ENCODE results near the gene MYO5A.
A peak's percentile ranks its signal among the peaks of the same experiment; 100 is the strongest.
"Not testable (repeated sequence)": the region's sequence is repeated elsewhere in the genome, so short reads cannot be mapped to it uniquely, and the experiment has no call there.

Gene MYO5A

DNA sequence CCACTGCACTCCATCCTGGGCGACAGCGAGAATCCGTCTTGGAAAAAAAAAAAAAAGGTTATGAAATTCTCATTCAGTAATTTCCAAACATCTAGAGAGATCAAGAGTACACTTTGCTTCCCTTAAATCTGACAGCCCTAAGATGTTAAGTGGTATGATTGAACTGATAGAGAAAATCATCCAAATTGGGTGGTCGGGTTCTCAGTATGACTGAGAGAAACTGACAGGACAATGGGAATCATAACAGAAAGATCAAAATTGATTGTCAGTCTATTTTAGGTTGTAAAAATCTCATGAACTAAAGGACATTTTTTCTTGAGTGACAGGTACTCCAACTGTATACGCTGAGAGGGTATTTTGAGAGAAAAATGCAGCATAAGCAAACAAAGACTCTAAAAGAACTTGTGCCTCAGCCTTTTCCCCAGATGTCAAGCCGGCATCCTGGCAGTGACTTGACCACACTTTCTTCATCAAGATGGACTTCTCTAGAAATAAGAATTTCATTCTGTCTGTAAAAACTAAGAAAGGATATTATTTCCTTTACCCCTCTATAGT, 65.8 kb downstream of the MYO5A start:
- DNase-seq (ENCODE audit: low read depth), result no peak

DNA sequence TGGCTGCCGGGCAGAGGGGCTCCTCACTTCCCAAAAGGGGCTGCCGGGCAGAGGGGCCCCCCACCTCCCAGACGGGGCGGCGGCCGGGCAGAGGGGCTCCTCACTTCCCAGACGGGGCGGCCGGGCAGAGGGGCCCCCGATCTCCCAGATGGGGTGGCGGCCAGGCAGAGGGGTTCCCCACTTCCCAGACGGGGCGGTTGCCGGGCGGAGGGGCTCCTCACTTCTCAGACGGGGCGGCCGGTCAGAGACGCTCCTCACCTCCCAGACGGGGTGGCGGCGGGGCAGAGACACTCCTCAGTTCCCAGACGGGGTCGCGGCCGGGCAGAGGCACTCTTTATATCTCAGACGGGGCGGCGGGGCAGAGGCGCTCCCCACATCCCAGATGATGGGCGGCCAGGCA, 69.0 kb downstream of the MYO5A start:
- DNase-seq (ENCODE audit: low read depth), result not testable (repeated sequence)

GRCh38 chr15:52459265-52459664, 69.4 kb downstream of the MYO5A start:
- not testable (repeated sequence) for DNase-seq (ENCODE audit: low read depth)

DNA sequence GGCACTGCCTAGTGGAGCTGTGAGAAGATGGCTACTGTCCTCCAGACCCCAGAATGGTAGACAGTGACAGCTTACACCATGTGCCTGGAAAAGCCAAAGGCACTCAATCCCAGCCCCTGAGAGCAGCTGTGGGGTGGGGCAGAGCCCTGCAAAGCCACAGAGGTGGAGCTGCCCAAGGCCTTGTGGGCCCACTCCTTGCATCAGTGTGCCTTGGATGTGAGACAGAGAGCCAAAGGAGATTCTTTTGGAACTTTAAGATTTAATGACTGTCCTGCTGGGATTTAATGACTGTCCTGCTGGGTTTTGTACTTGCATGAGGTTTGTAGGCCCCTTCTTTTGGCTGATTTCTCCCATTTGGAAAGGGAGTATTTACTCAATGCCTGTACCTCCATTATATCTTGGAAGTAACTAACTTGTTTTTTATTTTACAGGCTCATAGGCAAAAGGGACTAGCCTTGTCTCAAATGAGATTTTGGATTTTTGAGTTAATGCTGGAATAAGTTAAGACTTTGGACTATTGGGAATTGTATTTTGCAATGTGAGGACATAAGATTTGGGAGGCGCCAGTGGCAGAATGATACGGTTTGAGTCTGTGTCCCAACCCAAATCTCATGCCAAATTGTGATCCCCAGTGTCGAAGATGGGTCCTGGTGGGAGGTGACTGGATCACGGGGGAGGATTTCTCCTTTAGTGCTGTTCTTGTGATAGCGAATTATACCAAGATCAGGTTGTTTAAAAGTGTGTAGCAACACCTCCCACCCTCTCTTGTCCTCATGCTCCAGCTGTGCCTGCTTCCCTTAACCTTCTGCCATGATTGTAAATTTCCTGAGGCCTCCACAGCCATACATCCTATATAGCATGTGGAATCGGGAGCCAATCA, 80.4 kb downstream of the MYO5A start:
- no peak for DNase-seq (ENCODE audit: low read depth)

- no peak for DNase-seq (ENCODE audit: low read depth)
Observed at GRCh38 chr15:52445954-52446353, 82.7 kb downstream of the MYO5A start.

DNA sequence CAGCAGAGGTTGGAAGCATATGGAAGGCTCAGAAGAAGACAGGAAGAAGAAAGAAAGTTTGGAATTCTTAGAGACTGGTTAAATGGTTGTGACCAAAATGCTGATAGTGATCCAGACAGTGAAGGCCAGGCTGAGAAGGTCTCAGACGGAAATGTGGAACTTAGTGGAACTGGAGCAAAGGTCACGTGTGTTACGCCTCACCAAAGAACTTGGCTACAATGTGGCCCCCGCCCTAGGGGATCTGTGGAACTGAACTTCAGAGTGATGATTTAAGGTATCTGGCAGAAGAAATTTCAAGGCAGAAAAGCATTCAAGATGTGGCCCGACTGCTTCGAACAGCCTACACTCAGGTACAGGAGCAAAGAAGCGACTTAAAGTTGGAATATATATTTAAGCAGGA, 83.1 kb downstream of the MYO5A start:
- no peak for DNase-seq (ENCODE audit: low read depth)

- not testable (repeated sequence) for DNase-seq (ENCODE audit: low read depth)
Observed at GRCh38 chr15:52443205-52443604, 85.5 kb downstream of the MYO5A start.

DNA sequence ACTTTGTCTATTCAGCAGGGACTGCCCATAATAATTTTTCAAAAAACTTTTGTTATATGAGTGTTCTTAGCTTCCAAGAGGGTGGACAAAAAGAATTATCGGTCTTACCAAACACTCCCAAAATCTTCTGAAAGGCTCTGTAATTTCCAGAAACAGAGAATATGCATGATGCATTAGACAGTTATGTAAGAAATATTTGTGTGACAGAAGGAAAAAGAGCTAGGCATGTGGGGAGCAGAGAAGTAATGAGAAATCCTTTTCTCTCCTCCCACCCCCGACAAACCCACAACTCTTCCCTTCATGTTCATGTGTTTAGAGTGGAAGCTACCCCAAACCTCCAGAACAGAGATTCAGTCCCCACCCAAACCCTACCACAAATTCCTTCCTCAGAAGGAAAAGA, 86.8 kb downstream of the MYO5A start:
- no peak for DNase-seq (ENCODE audit: low read depth)

- no peak for DNase-seq (ENCODE audit: low read depth)
Observed at GRCh38 chr15:52440946-52441345, 87.7 kb downstream of the MYO5A start.

DNA sequence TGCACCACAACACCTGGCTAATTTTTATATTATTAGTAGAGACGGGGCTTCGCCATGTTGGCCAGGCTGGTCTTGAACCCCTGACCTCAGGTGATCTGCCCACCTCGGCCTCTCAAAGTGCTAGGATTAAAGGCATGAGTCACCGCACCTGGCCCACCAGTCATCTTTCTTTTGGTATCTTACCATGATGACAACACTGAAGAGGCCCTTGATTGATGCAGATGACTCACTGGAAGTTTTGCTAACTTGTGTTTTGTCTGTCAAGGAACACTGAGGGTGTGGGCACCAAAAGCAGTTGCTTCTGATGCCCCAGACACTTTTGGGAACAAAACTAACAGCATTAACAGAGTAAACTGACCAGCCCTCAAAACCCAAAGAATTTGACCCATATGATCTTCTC, 88.3 kb downstream of the MYO5A start:
- peak; percentile 12 for DNase-seq (ENCODE audit: low read depth)

DNA sequence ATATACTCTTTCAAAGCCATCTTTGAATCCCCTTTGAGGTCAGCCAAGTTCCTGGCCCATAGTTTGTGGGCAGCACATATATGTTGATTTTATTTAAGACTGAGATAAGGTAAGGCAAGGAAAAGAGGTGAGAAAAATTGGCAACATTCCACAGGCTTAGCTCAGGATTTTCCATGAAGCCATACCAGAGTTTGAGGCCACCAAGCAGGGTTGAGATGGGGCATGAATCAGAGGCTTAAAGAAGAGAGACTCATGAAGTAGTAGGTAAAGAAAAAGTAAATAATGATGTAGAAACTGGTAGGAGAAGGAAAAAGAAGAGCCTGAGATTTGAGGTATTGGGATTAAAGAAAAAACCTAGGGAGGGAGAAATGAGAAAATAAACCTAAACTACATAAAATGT, 89.2 kb downstream of the MYO5A start:
- no peak for DNase-seq (ENCODE audit: low read depth)

- DNase-seq (ENCODE audit: low read depth), result not testable (repeated sequence)
Observed at GRCh38 chr15:52439042-52439441, 89.6 kb downstream of the MYO5A start.

GRCh38 chr15:52438047-52438446, 90.6 kb downstream of the MYO5A start:
- no peak for DNase-seq (ENCODE audit: low read depth)

DNA sequence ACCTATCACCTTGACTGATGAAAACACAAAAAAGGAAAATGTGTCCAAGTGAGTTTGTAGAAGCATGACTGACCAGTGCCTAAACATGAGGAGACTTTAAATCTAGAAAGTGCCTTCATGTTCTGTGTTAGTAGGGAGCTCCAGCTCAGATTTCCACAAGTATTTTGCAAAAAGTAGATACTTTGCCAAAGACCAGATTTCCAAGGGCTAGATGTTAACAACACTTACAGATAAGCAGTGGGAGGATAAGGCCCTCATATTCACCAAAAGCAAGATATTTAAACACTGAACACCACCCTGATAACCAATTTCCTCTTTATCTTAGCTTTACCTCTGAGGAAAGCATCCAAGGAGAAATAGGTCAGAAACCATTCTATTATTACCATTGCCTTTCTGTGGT, 91.0 kb downstream of the MYO5A start:
- DNase-seq (ENCODE audit: low read depth), result no peak

DNA sequence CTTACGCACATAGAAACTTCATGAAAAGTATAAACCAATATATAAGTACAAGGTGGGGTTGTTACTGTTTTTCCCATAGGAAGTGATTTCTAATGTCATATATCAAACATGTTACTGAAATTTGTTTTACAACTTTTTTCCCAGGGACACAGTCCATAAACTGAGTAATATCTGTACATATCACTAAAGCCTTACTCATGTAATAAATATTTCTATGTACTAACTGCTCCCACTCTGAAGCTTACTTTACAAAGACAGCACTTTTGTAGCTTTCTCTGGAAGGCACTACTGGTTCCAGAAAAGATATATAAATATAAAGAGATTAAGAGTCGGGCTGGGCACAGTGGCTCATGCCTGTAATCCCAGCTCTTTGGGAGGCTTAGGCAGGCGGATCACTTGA, 91.7 kb downstream of the MYO5A start:
- no peak for DNase-seq (ENCODE audit: low read depth)

- no peak for DNase-seq (ENCODE audit: low read depth)
Observed at GRCh38 chr15:52434885-52435284, 93.8 kb downstream of the MYO5A start.

DNA sequence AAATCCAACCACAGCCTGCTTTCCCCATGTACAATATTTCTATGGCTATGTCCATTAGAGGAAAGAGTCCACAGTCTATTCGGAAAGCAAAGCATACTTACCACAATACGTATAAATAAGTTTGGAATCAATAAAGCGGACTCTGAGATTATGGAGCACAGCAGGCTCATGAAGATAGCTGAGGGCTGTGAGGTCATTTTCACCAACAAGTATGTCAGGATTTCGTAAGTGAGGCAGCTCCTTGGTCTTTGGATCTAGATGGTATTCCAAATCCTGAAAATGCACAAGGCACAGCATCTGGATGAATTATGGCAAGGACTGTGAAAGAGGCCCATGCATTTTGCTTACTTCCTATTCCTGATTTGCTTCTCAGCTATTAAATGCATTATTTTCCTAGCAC, 100.4 kb downstream of the MYO5A start:
- no peak for DNase-seq (ENCODE audit: low read depth)

- peak; percentile 28 for DNase-seq (ENCODE audit: low read depth)
Observed at GRCh38 chr15:52427804-52428203, 100.9 kb downstream of the MYO5A start.

- DNase-seq (ENCODE audit: low read depth), result no peak
Observed at GRCh38 chr15:52424856-52425431, 103.7 kb downstream of the MYO5A start.

- no peak for DNase-seq (ENCODE audit: low read depth)
Observed at GRCh38 chr15:52423852-52424251, 104.8 kb downstream of the MYO5A start.

- no peak for DNase-seq (ENCODE audit: low read depth)
Observed at GRCh38 chr15:52422001-52422400, 106.7 kb downstream of the MYO5A start.

- DNase-seq (ENCODE audit: low read depth), result no peak
Observed at GRCh38 chr15:52421029-52421428, 107.7 kb downstream of the MYO5A start.

DNA sequence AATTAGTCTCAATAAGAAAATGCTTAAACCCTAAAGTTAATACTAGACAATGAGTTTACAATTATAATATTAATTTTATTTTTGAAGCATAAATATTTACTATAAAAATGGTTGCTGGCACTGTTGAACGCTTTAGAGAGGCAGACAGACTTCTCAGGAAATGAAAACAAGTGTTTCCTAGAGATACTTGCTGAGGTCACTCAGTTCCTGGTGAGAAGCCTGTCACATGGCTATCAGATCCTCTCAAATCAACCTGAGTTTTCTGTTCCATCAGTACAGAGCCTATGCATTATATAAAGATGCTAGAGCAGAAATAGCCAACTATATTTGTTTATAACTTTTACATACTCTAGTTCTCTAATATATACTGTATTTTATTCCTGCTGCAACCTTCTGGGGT, 109.2 kb downstream of the MYO5A start:
- DNase-seq (ENCODE audit: low read depth), result no peak
